Adrenal gland (tissue), 5 donors: ENCODE results near the gene SSC4D.
"Not testable (repeated sequence)": the region's sequence is repeated elsewhere in the genome, so short reads cannot be mapped to it uniquely, and the experiment has no call there.

ENCODE experiments used
- POLR2A ChIP-seq, 2 donors: fragments of 450-650 bp; IDR thresholded peaks; one replicate each; pipeline ENCODE4 v1.6.1; 2017; ENCODE audit warnings: antibody characterized with exemption in 2 of 2, mild to moderate bottlenecking in 2 of 2, moderate library complexity in 1 of 2
- TF ChIP-seq, protein P1 (sequence below), 6 experiments: fragments of 450-650 bp in 4 of 6; fragments of 200-600 bp in 2 of 6; sonication (generic) in 1 of 6; IDR thresholded peaks; 1 replicate in 5 of 6; 2 replicates in 1 of 6; pipeline versions ENCODE4 v1.5.1 to v1.8.0; 2016 to 2021; ENCODE audit warnings: antibody characterized with exemption in 6 of 6, mild to moderate bottlenecking in 2 of 6, moderate library complexity in 1 of 6
- donor health status: DM: no; HTN: no; CAD: no.

DNA sequence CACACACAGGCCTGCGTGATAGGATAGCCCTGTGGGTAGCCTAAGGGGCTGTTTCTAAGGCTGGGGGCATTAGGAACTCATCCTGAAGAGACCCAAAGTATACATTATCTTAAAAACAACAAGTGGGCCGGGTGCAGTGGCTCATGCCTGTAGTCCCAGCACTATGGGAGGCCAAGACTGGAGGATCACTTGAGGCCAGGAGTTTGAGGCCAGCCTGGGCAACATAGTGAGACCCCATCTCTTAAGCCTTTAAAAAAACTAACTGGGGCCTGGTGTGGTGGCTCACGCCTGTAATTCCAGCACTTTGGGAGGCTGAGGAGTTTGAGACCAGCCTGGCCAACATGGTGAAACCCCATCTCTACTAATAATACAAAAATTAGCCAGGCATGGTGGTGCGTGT is 16.1 kb upstream of the SSC4D start:
- TF ChIP-seq POLR2A (IDR thresholded peaks at IDR 0.05), result not testable (repeated sequence)
- TF ChIP-seq, protein P1, sequence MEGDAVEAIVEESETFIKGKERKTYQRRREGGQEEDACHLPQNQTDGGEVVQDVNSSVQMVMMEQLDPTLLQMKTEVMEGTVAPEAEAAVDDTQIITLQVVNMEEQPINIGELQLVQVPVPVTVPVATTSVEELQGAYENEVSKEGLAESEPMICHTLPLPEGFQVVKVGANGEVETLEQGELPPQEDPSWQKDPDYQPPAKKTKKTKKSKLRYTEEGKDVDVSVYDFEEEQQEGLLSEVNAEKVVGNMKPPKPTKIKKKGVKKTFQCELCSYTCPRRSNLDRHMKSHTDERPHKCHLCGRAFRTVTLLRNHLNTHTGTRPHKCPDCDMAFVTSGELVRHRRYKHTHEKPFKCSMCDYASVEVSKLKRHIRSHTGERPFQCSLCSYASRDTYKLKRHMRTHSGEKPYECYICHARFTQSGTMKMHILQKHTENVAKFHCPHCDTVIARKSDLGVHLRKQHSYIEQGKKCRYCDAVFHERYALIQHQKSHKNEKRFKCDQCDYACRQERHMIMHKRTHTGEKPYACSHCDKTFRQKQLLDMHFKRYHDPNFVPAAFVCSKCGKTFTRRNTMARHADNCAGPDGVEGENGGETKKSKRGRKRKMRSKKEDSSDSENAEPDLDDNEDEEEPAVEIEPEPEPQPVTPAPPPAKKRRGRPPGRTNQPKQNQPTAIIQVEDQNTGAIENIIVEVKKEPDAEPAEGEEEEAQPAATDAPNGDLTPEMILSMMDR (IDR thresholded peaks at IDR 0.05), result not testable (repeated sequence)
